ENCODE data around the gene KRR1. TPM values are rescaled to one million over a fixed set of nuclear protein-coding genes. Genes with fewer than 3 reads are reported as not detected.

Gene KRR1
- 10 to 100 TPM; 64.4 to 96.4 TPM for total RNA-seq

DNA sequence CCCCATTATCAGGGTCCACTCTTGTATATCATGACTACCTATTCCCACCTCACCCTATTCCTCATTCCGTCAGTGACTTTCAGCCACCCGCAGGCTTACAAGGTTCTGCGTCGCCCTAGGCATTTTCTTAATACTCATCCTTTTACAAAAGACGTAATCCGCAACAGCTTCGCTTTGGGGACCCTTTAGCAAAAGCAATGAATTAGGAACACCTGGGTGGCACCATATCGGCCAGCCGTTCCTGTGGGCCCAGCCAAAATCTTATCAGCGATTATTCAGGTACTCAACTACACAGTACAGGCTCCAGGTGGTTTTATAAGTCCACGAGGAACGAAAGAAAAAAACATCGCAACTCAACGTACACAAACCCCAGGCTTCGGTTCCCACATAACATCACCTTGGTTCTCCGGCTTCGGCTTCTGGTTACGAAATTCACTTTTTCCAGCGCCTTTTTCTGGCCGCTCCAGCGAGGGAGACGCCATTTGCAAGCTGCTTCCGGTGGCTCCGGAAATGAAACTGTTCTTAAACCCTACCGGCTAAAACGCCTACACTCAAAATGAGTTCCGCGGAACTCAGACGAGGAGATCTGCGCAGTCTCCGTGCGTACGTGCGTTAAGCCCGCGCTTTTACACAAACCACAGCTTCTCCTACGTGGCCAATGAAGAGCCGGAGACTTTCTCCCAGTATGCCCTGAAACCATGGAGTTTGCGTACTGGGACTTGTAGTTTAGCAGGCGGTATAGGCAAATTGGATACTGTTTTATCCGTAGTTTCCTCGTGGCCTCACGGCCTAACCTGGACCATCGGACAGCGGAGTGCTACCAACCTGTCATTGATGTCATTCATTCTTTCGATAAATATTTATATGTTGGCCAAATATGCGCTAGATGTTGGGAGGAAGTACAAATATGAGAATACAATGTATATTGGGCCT lies at the start of gene KRR1:
Gene KRR1 (minus strand): TSS at position 494 of the 933 bp plus-strand sequence. CDS start 12 bp downstream, at position 482.
- Mint-ChIP-seq H3K9me3 (no peaks in the 10 kb centered on the region), H3K27ac (peak within 1 kb of the TSS; percentile 97 to 100), H3K36me3 (peaks cover 5% of the 10 kb centered on the region), H3K4me3 (peak within 1 kb of the TSS; percentile 99), H3K4me1 (ENCODE audit: low read depth in 2 of 2) (peaks cover 24 to 28% of the 10 kb centered on the region in 2 donors), H3K27me3 (peaks cover 0 to 5% of the 10 kb centered on the region in 2 donors)
- DNase-seq (ENCODE audit: low spot score) (peak; percentile 93), ATAC-seq (peak; percentile 98)

DNA sequence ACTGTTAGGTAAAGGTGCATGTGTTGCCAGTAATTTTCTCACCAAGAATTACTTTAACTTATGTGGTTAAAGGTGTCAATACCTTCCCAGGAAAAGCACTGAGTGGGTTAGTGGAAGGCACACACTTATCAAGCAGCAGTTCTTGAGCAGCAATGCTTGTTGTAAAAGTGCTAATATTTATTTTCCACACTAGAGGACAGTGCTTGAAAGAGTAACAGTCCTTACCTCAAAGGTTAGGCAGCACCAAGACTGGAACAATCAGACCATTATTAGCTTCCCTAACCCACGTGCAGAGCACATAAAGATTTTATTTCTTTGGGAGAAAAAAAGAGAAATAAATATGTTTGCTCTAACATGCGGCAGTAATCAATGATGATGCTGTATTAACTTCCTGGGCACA lies 48.8 kb upstream of the KRR1 start:
- DNase-seq (ENCODE audit: low spot score) (no peak), ATAC-seq (no peak)
- peaks cover 13 to 16% of the 10 kb centered on the region in 2 donors for H3K27me3 Mint-ChIP-seq
- H3K27ac Mint-ChIP-seq: peak overlapping the region in 1 of 2 donors; percentile 37
- no peak overlapping the region for H3K4me3 Mint-ChIP-seq
- peaks cover 0 to 4% of the 10 kb centered on the region in 2 donors for H3K4me1 Mint-ChIP-seq (ENCODE audit: low read depth in 2 of 2)
- no peaks in the 10 kb centered on the region for H3K36me3 Mint-ChIP-seq
- no peaks in the 10 kb centered on the region for H3K9me3 Mint-ChIP-seq

DNA sequence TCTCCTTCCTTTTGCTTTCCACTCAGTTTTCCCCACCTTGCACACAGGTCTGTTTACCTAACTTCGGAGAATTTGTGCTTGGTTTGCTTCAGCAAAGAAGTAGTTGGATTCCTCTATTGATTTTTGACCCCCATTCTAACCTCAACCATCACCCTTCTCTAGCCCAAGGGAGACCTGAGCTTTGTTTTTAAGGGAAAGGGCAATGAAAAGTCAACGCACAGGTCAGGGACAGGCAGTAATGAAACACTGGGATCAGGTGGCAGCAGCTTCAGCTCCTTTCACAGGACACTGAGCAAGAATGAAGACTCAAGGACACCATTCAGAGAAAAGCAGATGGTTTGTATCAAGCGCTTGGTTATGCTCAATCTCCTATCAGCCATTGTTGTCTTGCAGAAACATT lies 46.9 kb upstream of the KRR1 start:
- no peaks in the 10 kb centered on the region for H3K36me3 Mint-ChIP-seq
- DNase-seq (ENCODE audit: low spot score) (no peak), ATAC-seq (no peak)
- H3K27me3 Mint-ChIP-seq: peaks cover 21 to 28% of the 10 kb centered on the region in 2 donors
- no peaks in the 10 kb centered on the region for H3K9me3 Mint-ChIP-seq
- H3K4me1 Mint-ChIP-seq (ENCODE audit: low read depth in 2 of 2): peaks cover 5 to 10% of the 10 kb centered on the region in 2 donors
- H3K4me3 Mint-ChIP-seq: no peak overlapping the region
- no peak overlapping the region for H3K27ac Mint-ChIP-seq

DNA sequence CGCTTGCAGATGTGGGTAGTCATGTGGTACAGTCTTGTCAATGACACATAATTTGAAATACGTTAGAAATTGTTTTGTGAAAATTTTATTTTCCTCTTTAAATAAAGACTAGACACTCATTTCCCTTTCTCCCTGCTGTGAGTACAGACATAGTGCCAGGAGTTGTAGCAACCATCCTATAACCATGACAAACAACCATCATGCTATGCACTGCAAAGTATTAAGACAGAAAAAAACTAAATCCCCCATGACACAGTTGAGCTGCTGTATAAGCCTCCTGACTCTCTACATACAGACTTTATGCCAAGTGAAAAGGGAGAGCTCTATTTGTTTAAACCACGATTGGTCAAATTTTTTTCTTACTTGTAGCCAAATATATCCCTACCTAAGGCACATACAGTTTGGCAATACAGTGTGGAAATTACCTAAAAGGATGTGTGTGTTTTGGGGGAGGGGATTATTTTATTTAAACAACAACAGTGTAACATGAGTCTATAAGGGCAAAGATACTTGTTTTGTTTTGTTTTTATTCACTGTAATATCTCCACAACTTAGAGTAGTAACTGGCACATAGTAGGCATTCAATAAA lies 45.0 kb upstream of the KRR1 start:
- Mint-ChIP-seq H3K36me3 (no peaks in the 10 kb centered on the region), H3K9me3 (no peaks in the 10 kb centered on the region), H3K4me1 (ENCODE audit: low read depth in 2 of 2) (peaks cover 5 to 10% of the 10 kb centered on the region in 2 donors), H3K27me3 (peaks cover 22 to 29% of the 10 kb centered on the region in 2 donors), H3K4me3 (no peak overlapping the region), H3K27ac (no peak overlapping the region)
- no peak for ATAC-seq
- no peak for DNase-seq (ENCODE audit: low spot score)

DNA sequence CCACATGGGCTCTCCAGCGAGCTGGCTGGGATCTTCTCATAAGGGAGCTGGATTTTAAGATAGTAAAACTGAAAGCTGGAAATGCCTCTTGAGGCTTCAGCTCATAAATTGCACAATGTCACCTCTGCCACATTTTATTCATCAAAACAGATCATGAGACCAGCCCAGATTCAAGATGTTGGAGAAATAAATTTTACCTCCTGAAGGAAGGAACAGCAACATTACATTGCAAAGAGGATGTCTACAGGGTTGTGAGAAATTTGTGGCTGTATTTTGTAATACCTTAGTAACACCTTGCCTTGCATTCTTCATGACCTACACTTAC lies 43.1 kb upstream of the KRR1 start:
- Mint-ChIP-seq H3K27me3 (peaks cover 31 to 34% of the 10 kb centered on the region in 2 donors), H3K36me3 (no peaks in the 10 kb centered on the region), H3K4me3 (no peak overlapping the region), H3K27ac (no peak overlapping the region), H3K9me3 (no peaks in the 10 kb centered on the region), H3K4me1 (ENCODE audit: low read depth in 2 of 2) (peaks cover 10 to 13% of the 10 kb centered on the region in 2 donors)
- no peak for DNase-seq (ENCODE audit: low spot score)
- ATAC-seq: no peak

DNA sequence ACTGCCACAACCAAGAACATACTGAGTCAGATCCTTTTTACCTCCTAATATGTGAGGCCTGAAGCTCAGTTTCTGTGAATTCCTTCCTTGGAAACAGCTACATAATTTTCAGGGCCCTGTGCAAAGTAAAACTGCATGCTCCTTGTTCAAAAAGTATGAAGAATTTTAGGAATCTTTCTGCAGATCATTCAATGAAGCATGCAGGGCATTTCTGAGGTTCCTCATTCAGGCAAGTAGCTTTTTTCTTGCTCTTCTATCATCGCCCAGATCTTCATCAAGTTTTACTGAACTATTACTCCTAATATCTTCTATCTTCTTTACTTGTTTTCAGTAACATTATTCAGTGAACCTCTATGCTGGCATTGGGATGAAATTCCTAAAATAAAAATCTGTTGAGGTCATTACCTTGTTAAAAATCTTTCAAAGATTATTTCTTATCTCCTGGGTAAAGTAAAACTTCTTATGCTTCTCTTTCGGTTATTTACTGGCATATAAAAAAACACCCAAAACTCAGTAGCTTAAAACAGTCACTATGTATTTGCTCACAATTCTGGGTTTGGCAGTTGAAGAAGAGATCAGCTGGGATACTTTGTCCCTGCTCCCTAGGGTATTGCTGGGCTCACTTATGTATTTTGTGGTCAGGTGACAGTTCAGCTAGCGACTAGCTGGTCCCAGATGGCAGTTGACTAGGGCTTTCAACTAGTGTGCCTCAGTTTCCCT lies 42.6 kb upstream of the KRR1 start:
- ATAC-seq: no peak

DNA sequence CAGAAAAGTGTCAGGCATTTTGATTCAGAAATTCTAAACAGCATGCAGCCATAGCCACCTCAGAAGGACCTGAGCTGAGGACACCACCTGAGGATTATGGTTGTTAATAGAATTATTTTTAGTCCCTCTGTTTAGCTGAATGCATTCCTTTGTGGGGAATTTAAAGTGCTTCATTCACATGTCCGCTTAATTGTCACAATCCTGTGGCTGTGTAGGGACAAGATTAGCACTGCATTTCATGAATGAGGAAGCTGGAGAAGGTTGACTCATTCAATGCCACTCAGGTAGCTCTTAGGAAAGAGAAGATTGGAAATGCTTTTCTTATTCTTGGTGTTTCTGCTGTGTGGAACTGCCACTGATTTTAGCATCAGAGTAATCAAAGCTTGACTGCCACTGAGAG lies 42.0 kb upstream of the KRR1 start:
- Mint-ChIP-seq H3K27me3 (peaks cover 37 to 42% of the 10 kb centered on the region in 2 donors), H3K4me3 (no peak overlapping the region), H3K27ac (no peak overlapping the region), H3K36me3 (no peaks in the 10 kb centered on the region), H3K9me3 (no peaks in the 10 kb centered on the region), H3K4me1 (ENCODE audit: low read depth in 2 of 2) (peaks cover 10 to 13% of the 10 kb centered on the region in 2 donors)
- ATAC-seq (no peak), DNase-seq (ENCODE audit: low spot score) (no peak)

More for the DNA sequence above, 42.6 kb upstream of the KRR1 start:
- Mint-ChIP-seq H3K27me3 (peaks cover 32 to 36% of the 10 kb centered on the region in 2 donors), H3K4me1 (ENCODE audit: low read depth in 2 of 2) (peaks cover 10 to 13% of the 10 kb centered on the region in 2 donors), H3K27ac (no peak overlapping the region), H3K4me3 (no peak overlapping the region), H3K9me3 (no peaks in the 10 kb centered on the region), H3K36me3 (no peaks in the 10 kb centered on the region)
- DNase-seq (ENCODE audit: low spot score): no peak

DNA sequence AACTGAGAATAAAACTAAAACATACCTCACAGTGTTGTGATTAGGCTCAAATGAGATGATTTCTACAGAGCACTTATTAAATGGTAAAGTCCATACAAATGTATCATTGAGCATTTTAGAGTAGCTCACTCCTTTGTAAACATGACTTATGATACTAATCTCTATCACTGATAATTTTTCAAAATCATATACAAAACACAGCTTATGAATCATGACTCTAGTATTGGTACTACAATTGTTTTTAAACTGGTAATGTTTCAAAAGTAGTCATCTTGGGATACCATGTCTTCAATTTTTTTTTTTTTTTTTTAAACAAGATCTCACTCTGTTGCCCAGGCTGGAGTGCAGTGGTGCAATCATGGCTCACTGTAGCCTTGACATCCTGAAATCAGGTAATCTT lies 40.1 kb upstream of the KRR1 start:
- peaks cover 9 to 13% of the 10 kb centered on the region in 2 donors for H3K4me1 Mint-ChIP-seq (ENCODE audit: low read depth in 2 of 2)

DNA sequence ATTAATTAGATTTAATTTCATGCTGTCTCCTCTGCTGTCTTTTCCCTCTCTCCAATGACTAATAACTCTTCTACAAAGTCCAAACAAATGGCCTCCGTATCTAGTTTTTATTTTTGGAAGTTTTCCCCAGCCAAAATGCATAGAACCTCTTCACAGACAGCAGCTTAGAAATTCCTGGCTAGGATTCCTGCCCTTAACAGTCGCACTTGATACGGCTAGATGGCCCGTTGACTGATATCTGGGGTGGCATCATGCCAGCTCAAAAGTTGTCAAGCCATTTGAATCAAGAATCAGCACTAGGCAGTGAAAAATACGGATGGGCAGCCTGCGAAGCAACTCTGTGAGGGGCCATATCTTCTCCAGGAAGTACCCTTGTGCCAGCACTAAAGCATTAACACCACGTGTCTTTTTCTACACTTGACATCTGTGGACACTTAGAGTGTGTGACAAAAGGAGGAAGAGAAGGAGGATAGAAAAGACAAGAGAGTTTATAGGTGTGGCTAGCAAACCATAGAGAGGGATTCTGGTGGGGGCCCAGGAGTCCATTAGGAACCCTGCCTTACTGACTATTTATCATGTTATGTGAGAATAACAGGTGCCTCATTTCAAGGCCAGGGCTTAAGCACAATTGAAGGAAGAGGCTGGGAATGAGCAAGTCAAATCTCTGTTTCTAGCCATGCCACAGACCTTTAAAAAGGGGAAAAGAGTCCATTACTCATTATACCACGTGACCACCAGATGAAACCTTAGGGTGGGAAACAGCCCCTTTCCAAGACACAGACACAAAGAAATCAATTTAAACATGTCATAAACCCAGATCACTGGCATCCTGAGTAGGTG lies 39.2 kb upstream of the KRR1 start:
- H3K9me3 Mint-ChIP-seq: no peaks in the 10 kb centered on the region
- peak overlapping the region; percentile 21 for H3K4me3 Mint-ChIP-seq
- no peak for DNase-seq (ENCODE audit: low spot score)
- no peaks in the 10 kb centered on the region for H3K36me3 Mint-ChIP-seq
- peak overlapping the region; percentile 5 to 10 for H3K27ac Mint-ChIP-seq
- peaks cover 37 to 51% of the 10 kb centered on the region in 2 donors for H3K27me3 Mint-ChIP-seq
- no peak for ATAC-seq
- peaks cover 6 to 13% of the 10 kb centered on the region in 2 donors for H3K4me1 Mint-ChIP-seq (ENCODE audit: low read depth in 2 of 2)

More for the DNA sequence above, 40.1 kb upstream of the KRR1 start:
- H3K9me3 Mint-ChIP-seq: no peaks in the 10 kb centered on the region
- no peak overlapping the region for H3K27ac Mint-ChIP-seq
- ATAC-seq (no peak), DNase-seq (ENCODE audit: low spot score) (no peak)
- no peak overlapping the region for H3K4me3 Mint-ChIP-seq
- no peaks in the 10 kb centered on the region for H3K36me3 Mint-ChIP-seq
- H3K27me3 Mint-ChIP-seq: peaks cover 36 to 50% of the 10 kb centered on the region in 2 donors

DNA sequence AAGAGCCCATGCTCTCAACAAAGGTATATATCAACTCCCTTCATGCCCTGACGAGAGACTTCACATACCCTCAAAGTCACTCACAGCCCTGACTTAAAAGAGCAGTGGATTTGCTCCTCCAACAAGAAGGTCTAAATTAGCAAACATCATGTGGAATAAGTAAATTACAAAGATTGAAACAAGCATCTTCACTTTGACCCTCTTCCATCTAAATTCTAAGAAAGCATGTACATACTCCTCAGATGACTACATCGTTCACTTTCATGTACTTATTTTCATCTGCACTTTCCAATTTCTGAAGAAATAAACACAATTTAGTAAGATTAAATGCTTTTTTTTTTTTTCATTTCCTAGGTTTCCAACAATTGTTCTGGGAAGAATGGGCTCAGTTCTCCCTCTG lies 38.6 kb upstream of the KRR1 start:
- peak overlapping the region in 1 of 2 donors; percentile 10 for H3K27ac Mint-ChIP-seq
- no peaks in the 10 kb centered on the region for H3K9me3 Mint-ChIP-seq
- H3K36me3 Mint-ChIP-seq: no peaks in the 10 kb centered on the region
- H3K27me3 Mint-ChIP-seq: peaks cover 34 to 55% of the 10 kb centered on the region in 2 donors
- no peak overlapping the region for H3K4me3 Mint-ChIP-seq
- peaks cover 6 to 13% of the 10 kb centered on the region in 2 donors for H3K4me1 Mint-ChIP-seq (ENCODE audit: low read depth in 2 of 2)
- ATAC-seq: peak in 1 of 2 donors; percentile 51
- DNase-seq (ENCODE audit: low spot score): no peak

DNA sequence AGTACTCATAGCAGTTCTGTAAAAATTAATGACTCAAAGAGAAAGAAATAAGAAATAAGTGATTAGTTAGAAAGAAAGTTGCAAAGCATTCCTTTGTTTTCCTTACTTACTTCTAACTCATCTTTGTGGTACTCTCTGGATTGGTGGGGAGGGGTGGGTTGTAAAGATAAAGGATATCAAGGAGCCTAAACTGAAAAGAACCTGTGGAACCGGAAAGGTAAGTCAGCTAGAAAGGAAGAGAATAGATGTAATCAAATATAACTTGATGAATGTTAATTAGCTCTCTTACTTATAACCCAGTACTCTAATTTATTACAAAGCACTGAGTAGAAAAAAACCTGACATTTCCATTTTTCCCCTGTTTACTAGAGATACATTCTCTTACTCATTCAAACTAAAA lies 37.5 kb upstream of the KRR1 start:
- H3K36me3 Mint-ChIP-seq: no peaks in the 10 kb centered on the region
- no peak for ATAC-seq
- no peak for DNase-seq (ENCODE audit: low spot score)
- H3K4me1 Mint-ChIP-seq (ENCODE audit: low read depth in 2 of 2): peaks cover 0 to 8% of the 10 kb centered on the region in 2 donors
- H3K4me3 Mint-ChIP-seq: no peak overlapping the region
- H3K9me3 Mint-ChIP-seq: no peaks in the 10 kb centered on the region
- H3K27me3 Mint-ChIP-seq: peaks cover 37 to 57% of the 10 kb centered on the region in 2 donors
- H3K27ac Mint-ChIP-seq: no peak overlapping the region

DNA sequence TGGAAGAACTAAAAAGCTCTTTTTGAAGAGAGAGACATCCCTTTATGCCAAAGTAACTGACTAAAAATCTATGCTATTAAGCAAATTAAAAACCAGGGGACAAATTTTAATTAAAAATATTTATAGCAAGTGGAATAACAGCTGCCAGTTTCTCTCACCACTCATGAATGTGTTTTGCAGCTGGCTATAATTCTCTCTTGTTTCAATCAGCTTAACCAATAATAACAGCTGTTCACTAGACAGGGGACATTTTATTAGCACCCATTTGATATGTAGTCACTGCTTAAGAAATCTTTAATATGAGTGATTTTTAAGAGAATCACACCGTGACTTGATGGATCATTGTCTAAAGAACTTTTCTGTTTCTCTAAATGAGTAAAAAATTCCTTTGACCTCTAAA lies 34.2 kb upstream of the KRR1 start:
- ATAC-seq (no peak), DNase-seq (ENCODE audit: low spot score) (no peak)
- Mint-ChIP-seq H3K4me1 (ENCODE audit: low read depth in 2 of 2) (peaks cover 0 to 3% of the 10 kb centered on the region in 2 donors), H3K27me3 (peaks cover 34 to 54% of the 10 kb centered on the region in 2 donors), H3K4me3 (no peak overlapping the region), H3K9me3 (no peaks in the 10 kb centered on the region), H3K27ac (no peak overlapping the region), H3K36me3 (no peaks in the 10 kb centered on the region)

DNA sequence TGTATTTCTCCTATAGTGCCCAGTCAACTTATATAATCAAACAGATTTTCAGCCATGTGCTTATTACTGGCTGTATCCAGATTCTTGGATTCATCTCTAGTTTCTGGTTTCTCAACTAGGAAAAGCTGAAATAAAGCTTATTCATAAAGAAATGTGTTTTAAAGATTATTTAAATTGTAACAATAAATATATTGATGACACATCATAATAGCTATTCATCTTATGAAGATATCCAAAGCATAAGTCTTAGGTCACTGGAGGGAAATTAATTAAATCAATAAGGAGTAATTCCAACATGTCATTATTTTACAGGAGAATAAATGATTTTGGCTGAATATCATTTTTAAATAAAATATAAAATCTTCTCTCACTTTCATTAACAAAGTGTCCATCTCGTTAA lies 32.1 kb upstream of the KRR1 start:
- no peak overlapping the region for H3K4me3 Mint-ChIP-seq
- H3K36me3 Mint-ChIP-seq: no peaks in the 10 kb centered on the region
- H3K27ac Mint-ChIP-seq: no peak overlapping the region
- DNase-seq (ENCODE audit: low spot score): no peak
- no peaks in the 10 kb centered on the region for H3K4me1 Mint-ChIP-seq (ENCODE audit: low read depth in 2 of 2)
- no peak for ATAC-seq
- H3K27me3 Mint-ChIP-seq: peaks cover 29 to 53% of the 10 kb centered on the region in 2 donors
- no peaks in the 10 kb centered on the region for H3K9me3 Mint-ChIP-seq

All from natural killer cell treated with Interleukin-12 subunit alpha and Interleukin-12 subunit beta and Interleukin-15 and Interleukin-18, amount 100 ng/mL, for 72 hours (primary cell).